Measurements from ENCODE around the gene ZNF81. TPM values are rescaled to one million over a fixed set of nuclear protein-coding genes. Genes with fewer than 3 reads are reported as not detected.
"Not testable (repeated sequence)": the region's sequence is repeated elsewhere in the genome, so short reads cannot be mapped to it uniquely, and the experiment has no call there.

Gene ZNF81
- polyA plus RNA-seq, 2 donors, result 0.65 to 0.86 TPM

DNA sequence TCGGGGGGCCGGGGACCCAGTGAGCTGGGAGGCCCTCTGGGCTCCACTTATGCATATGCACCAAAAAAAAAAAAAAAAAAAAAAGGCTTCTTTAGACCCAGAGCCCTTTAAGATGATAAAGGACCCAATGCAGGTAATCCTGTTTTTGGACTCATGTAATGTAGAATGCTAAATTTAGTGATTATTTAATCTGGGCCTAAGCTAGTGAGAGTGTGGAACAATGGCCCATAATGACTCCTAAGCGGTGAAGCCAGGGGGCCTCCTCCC is 29.5 kb upstream of the ZNF81 start:
- not testable (repeated sequence) for H3K36me3 ChIP-seq (ENCODE audit: control insufficient read depth in 2 of 2, insufficient read depth in 2 of 2, low read length in 1 of 2); H3K4me3 ChIP-seq (ENCODE audit: low read depth in 1 of 2, low read length in 2 of 2); H3K27ac ChIP-seq (ENCODE audit: low read depth in 2 of 2, low read length in 1 of 2); H3K27me3 ChIP-seq (ENCODE audit: control insufficient read depth in 1 of 2, insufficient read depth in 2 of 2, low read length in 2 of 2); H3K4me1 ChIP-seq (ENCODE audit: control insufficient read depth in 2 of 2, insufficient read depth in 2 of 2, low read length in 1 of 2); H3K9me3 ChIP-seq (ENCODE audit: control insufficient read depth in 2 of 2, insufficient read depth in 1 of 2, low read depth in 1 of 2, low read length in 1 of 2)
- 63 to 77% methylated on average over 3 of the region's 3 CpGs for WGBS, 2 donors

DNA sequence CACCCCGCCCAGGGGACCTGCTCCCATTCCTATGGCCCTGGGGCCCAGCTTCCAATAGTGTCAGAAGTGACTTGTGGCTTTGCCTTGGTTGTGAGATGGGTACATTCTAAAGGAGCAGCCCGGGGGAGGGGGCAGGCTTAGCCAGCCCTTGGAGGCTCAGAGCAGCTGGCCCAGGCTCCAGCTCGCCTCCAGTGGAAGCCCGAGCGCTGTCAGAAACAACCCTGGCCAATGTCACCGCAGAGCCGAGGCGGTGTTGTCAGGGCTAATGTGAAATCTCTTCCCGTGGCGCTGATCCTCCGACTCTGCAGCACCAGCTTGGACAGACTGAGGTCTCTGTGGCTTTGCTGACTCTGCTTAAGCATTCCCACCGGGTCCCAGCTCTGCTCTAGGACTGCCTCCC is 29.2 kb upstream of the ZNF81 start:
- Histone ChIP-seq H3K27me3 (ENCODE audit: control insufficient read depth in 1 of 2, insufficient read depth in 2 of 2, low read length in 2 of 2) (peaks cover 0 to 2% of the 10 kb centered on the region in 2 donors), H3K36me3 (ENCODE audit: control insufficient read depth in 2 of 2, insufficient read depth in 2 of 2, low read length in 1 of 2) (no peaks in the 10 kb centered on the region), H3K4me1 (ENCODE audit: control insufficient read depth in 2 of 2, insufficient read depth in 2 of 2, low read length in 1 of 2) (no peaks in the 10 kb centered on the region), H3K9me3 (ENCODE audit: control insufficient read depth in 2 of 2, insufficient read depth in 1 of 2, low read depth in 1 of 2, low read length in 1 of 2) (no peaks in the 10 kb centered on the region), H3K27ac (ENCODE audit: low read depth in 2 of 2, low read length in 1 of 2) (no peak overlapping the region), H3K4me3 (ENCODE audit: low read depth in 1 of 2, low read length in 2 of 2) (no peak overlapping the region)
- WGBS, 2 donors, result 67 to 76% methylated on average over 12 of the region's 12 CpGs

DNA sequence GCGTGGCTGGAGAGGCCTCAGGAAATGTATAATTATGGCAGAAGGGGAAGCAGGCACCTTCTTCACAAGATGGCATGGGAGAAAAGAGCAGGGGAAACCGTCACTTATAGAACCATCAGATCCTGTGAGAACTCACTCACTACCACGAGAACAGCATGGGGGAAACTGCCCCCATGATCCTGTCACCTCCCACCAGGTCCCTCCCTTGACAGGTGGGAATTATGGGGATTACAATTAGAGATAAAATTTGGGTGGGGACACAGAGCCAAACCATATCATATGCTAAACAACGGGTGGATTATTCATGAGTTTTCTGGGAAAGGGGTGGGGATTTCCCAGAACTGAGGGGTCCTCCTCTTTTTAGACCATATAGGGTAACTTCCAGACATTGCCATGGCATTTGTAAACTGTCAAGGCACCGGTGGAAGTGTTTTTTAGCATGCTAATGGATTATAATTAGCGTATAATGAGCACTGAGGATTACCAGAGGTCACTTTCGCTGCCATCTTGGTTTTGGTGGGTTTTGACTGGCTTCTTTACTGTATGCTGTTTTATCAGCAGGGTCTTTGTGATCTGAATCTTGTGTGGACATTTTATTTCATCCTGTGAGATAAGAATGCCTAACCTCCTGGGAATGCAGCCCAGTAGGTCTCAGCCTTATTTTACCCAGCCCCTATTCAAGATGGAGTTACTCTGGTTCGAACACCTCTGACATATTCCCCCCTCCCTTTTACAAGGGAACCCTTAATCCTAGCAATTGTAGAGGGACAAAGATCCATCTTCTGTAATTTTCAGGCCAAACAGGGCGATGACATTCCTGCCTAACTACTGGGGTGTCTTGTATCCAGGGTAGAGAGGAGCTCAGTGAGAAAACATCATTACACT is 27.6 kb upstream of the ZNF81 start:
- H3K36me3 ChIP-seq (ENCODE audit: control insufficient read depth in 2 of 2, insufficient read depth in 2 of 2, low read length in 1 of 2), result no peaks in the 10 kb centered on the region
- WGBS, 2 donors, result 66 to 72% methylated on average over 9 of the region's 9 CpGs

DNA sequence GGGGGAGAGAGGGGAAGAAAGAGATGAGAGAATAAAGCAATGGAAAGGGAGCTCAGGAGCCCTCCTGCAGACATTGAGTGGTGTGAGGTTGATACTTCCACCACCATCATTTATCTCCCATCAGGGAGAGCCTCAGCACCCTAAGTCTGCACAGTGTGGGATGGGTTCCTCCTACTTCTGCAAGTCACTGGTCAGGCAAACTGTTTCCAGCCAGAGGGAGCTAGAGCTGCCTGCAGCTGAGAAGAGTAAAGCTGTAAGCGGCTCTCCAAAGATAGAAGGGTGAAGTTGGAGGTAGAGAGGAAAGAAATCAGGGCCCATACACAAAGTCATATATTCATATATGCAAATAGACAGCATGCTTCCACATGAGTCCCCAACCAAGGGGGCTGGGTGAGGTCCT is 21.9 kb upstream of the ZNF81 start:
- Histone ChIP-seq H3K27me3 (ENCODE audit: control insufficient read depth in 1 of 2, insufficient read depth in 2 of 2, low read length in 2 of 2) (peaks cover 0 to 4% of the 10 kb centered on the region in 2 donors), H3K36me3 (ENCODE audit: control insufficient read depth in 2 of 2, insufficient read depth in 2 of 2, low read length in 1 of 2) (no peaks in the 10 kb centered on the region), H3K9me3 (ENCODE audit: control insufficient read depth in 2 of 2, insufficient read depth in 1 of 2, low read depth in 1 of 2, low read length in 1 of 2) (no peaks in the 10 kb centered on the region), H3K4me3 (ENCODE audit: low read depth in 1 of 2, low read length in 2 of 2) (no peak overlapping the region), H3K4me1 (ENCODE audit: control insufficient read depth in 2 of 2, insufficient read depth in 2 of 2, low read length in 1 of 2) (no peaks in the 10 kb centered on the region), H3K27ac (ENCODE audit: low read depth in 2 of 2, low read length in 1 of 2) (no peak overlapping the region)
- whole genome bisulfite sequencing, 2 donors, result 69 to 76% methylated on average over 1 of the region's 1 CpG

More for the DNA sequence above, 27.6 kb upstream of the ZNF81 start:
- peaks cover 0 to 2% of the 10 kb centered on the region in 2 donors for H3K27me3 ChIP-seq (ENCODE audit: control insufficient read depth in 1 of 2, insufficient read depth in 2 of 2, low read length in 2 of 2)
- no peaks in the 10 kb centered on the region for H3K9me3 ChIP-seq (ENCODE audit: control insufficient read depth in 2 of 2, insufficient read depth in 1 of 2, low read depth in 1 of 2, low read length in 1 of 2)
- no peak overlapping the region for H3K27ac ChIP-seq (ENCODE audit: low read depth in 2 of 2, low read length in 1 of 2)
- H3K4me3 ChIP-seq (ENCODE audit: low read depth in 1 of 2, low read length in 2 of 2), result no peak overlapping the region
- no peaks in the 10 kb centered on the region for H3K4me1 ChIP-seq (ENCODE audit: control insufficient read depth in 2 of 2, insufficient read depth in 2 of 2, low read length in 1 of 2)

GRCh38 chrX:47815901-47816845 is 20.5 kb upstream of the ZNF81 start:
- Histone ChIP-seq H3K36me3 (ENCODE audit: control insufficient read depth in 2 of 2, insufficient read depth in 2 of 2, low read length in 1 of 2) (no peaks in the 10 kb centered on the region), H3K4me1 (ENCODE audit: control insufficient read depth in 2 of 2, insufficient read depth in 2 of 2, low read length in 1 of 2) (no peaks in the 10 kb centered on the region), H3K9me3 (ENCODE audit: control insufficient read depth in 2 of 2, insufficient read depth in 1 of 2, low read depth in 1 of 2, low read length in 1 of 2) (no peaks in the 10 kb centered on the region), H3K27me3 (ENCODE audit: control insufficient read depth in 1 of 2, insufficient read depth in 2 of 2, low read length in 2 of 2) (peaks cover 0 to 6% of the 10 kb centered on the region in 2 donors), H3K27ac (ENCODE audit: low read depth in 2 of 2, low read length in 1 of 2) (no peak overlapping the region), H3K4me3 (ENCODE audit: low read depth in 1 of 2, low read length in 2 of 2) (no peak overlapping the region)
- 39 to 42% methylated on average over 4 of the region's 4 CpGs for WGBS, 2 donors

GRCh38 chrX:47817421-47817820 is 19.3 kb upstream of the ZNF81 start:
- WGBS, 2 donors, result 11% methylated on average over 1 of the region's 1 CpG
- no peak overlapping the region for H3K27ac ChIP-seq (ENCODE audit: low read depth in 2 of 2, low read length in 1 of 2)
- no peak overlapping the region for H3K4me3 ChIP-seq (ENCODE audit: low read depth in 1 of 2, low read length in 2 of 2)
- no peaks in the 10 kb centered on the region for H3K36me3 ChIP-seq (ENCODE audit: control insufficient read depth in 2 of 2, insufficient read depth in 2 of 2, low read length in 1 of 2)
- H3K9me3 ChIP-seq (ENCODE audit: control insufficient read depth in 2 of 2, insufficient read depth in 1 of 2, low read depth in 1 of 2, low read length in 1 of 2), result no peaks in the 10 kb centered on the region
- H3K4me1 ChIP-seq (ENCODE audit: control insufficient read depth in 2 of 2, insufficient read depth in 2 of 2, low read length in 1 of 2), result no peaks in the 10 kb centered on the region
- H3K27me3 ChIP-seq (ENCODE audit: control insufficient read depth in 1 of 2, insufficient read depth in 2 of 2, low read length in 2 of 2), result peaks cover 0 to 6% of the 10 kb centered on the region in 2 donors

- Histone ChIP-seq H3K4me1 (ENCODE audit: control insufficient read depth in 2 of 2, insufficient read depth in 2 of 2, low read length in 1 of 2) (no peaks in the 10 kb centered on the region), H3K27ac (ENCODE audit: low read depth in 2 of 2, low read length in 1 of 2) (no peak overlapping the region), H3K36me3 (ENCODE audit: control insufficient read depth in 2 of 2, insufficient read depth in 2 of 2, low read length in 1 of 2) (no peaks in the 10 kb centered on the region), H3K9me3 (ENCODE audit: control insufficient read depth in 2 of 2, insufficient read depth in 1 of 2, low read depth in 1 of 2, low read length in 1 of 2) (no peaks in the 10 kb centered on the region), H3K27me3 (ENCODE audit: control insufficient read depth in 1 of 2, insufficient read depth in 2 of 2, low read length in 2 of 2) (peaks cover 0 to 6% of the 10 kb centered on the region in 2 donors), H3K4me3 (ENCODE audit: low read depth in 1 of 2, low read length in 2 of 2) (no peak overlapping the region)
- 88 to 100% methylated on average over 1 of the region's 1 CpG for WGBS, 2 donors
These were observed 18.8 kb upstream of the ZNF81 start for GRCh38 chrX:47817897-47818296.

- H3K9me3 ChIP-seq (ENCODE audit: control insufficient read depth in 2 of 2, insufficient read depth in 1 of 2, low read depth in 1 of 2, low read length in 1 of 2), result no peaks in the 10 kb centered on the region
- no peak overlapping the region for H3K27ac ChIP-seq (ENCODE audit: low read depth in 2 of 2, low read length in 1 of 2)
- WGBS, 2 donors, result 70 to 71% methylated on average over 1 of the region's 1 CpG
- H3K4me1 ChIP-seq (ENCODE audit: control insufficient read depth in 2 of 2, insufficient read depth in 2 of 2, low read length in 1 of 2), result no peaks in the 10 kb centered on the region
- no peaks in the 10 kb centered on the region for H3K36me3 ChIP-seq (ENCODE audit: control insufficient read depth in 2 of 2, insufficient read depth in 2 of 2, low read length in 1 of 2)
- H3K27me3 ChIP-seq (ENCODE audit: control insufficient read depth in 1 of 2, insufficient read depth in 2 of 2, low read length in 2 of 2), result no peaks in the 10 kb centered on the region
- no peak overlapping the region for H3K4me3 ChIP-seq (ENCODE audit: low read depth in 1 of 2, low read length in 2 of 2)
These were observed 7.7 kb upstream of the ZNF81 start for GRCh38 chrX:47828984-47829383.

DNA sequence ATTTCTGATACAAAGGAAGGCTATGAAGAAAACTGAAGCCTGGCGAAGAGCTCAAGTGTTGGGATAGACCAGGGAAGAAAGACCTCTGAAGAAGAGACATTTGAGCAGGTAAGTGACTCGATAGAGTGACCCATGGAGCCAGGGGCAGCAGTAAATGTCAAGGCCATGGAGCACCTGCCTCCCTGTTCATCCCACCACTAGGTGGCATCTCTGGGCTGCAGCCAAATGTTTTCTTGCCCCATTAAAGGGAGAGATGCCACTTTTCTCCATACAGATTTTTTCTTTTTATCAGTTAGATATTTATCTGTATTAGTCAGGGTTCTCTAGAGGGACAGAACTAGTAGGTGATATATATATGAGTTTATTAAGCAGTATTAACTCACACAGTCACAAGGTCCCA is 4.9 kb upstream of the ZNF81 start:
- H3K9me3 ChIP-seq (ENCODE audit: control insufficient read depth in 2 of 2, insufficient read depth in 1 of 2, low read depth in 1 of 2, low read length in 1 of 2), result no peaks in the 10 kb centered on the region
- H3K27me3 ChIP-seq (ENCODE audit: control insufficient read depth in 1 of 2, insufficient read depth in 2 of 2, low read length in 2 of 2), result no peaks in the 10 kb centered on the region
- no peak overlapping the region for H3K4me3 ChIP-seq (ENCODE audit: low read depth in 1 of 2, low read length in 2 of 2)
- no peaks in the 10 kb centered on the region for H3K36me3 ChIP-seq (ENCODE audit: control insufficient read depth in 2 of 2, insufficient read depth in 2 of 2, low read length in 1 of 2)
- no peak overlapping the region for H3K27ac ChIP-seq (ENCODE audit: low read depth in 2 of 2, low read length in 1 of 2)
- H3K4me1 ChIP-seq (ENCODE audit: control insufficient read depth in 2 of 2, insufficient read depth in 2 of 2, low read length in 1 of 2), result no peaks in the 10 kb centered on the region
- WGBS, 2 donors, result 35 to 56% methylated on average over 2 of the region's 2 CpGs
